RWPE1 (cell line): ENCODE measurements around the gene ACTL7B.

Source experiments
- CTCF ChIA-PET: fragments of 350-600 bp; sonication (Branson Sonifier 250); formaldehyde crosslinking; extraction: SDS; loops from one replicate; lab custom pipeline; 2021; lab: Yijun Ruan, JAX
- POLR2A ChIA-PET: fragments of 400-600 bp; formaldehyde crosslinking; extraction: SDS; loops from one replicate; lab custom pipeline; 2020; ENCODE audit warnings: antibody characterized with exemption; ENCODE audit not compliant: low non-redundant PET; lab: Yijun Ruan, JAX
- DNase-seq: peaks from one replicate; pipeline ENCODE4 v3.0.0; 2012; ENCODE audit warnings: low spot score
- H3K27ac ChIP-seq: fragments of 450-650 bp; 2 replicates; pipeline ENCODE4 v1.5.1; 2017
- TF ChIP-seq, protein P1 (sequence below): fragments of 450-650 bp; conservative IDR thresholded peaks from 2 replicates; pipeline ENCODE4 v1.5.1; 2017; ENCODE audit warnings: low read depth, mild to moderate bottlenecking

Gene ACTL7B

DNA sequence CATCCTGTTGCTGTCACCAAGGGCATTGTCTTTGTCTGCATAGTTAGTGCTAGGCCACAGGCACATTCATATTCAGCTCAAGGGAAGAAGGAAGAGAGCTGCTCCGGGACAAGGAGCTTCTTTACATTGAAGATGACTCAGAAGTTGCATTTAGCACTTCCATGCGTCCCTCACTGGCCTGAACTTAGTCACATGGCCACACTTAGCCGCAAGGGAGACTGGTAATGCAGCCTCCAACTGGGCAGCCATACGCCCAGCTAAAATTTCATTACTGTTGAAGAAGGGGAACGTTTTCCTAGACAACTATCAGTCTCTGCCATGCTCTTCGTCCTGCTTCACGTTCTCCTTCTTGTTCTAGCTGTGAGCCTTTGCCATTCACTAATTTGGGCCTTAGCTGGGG, 20.0 kb downstream of the ACTL7B start:
- CTCF ChIA-PET, result interaction anchor here (1.1 to 1.4 kb wide), 3 partner anchors 9 to 22 kb away, joined by 3 to 6 read pairs (median 4); no protein-coding TSS in a partner anchor
- no peak for DNase-seq
- H3K27ac ChIP-seq, result peak overlapping the region; percentile 93
- TF ChIP-seq, protein P1, sequence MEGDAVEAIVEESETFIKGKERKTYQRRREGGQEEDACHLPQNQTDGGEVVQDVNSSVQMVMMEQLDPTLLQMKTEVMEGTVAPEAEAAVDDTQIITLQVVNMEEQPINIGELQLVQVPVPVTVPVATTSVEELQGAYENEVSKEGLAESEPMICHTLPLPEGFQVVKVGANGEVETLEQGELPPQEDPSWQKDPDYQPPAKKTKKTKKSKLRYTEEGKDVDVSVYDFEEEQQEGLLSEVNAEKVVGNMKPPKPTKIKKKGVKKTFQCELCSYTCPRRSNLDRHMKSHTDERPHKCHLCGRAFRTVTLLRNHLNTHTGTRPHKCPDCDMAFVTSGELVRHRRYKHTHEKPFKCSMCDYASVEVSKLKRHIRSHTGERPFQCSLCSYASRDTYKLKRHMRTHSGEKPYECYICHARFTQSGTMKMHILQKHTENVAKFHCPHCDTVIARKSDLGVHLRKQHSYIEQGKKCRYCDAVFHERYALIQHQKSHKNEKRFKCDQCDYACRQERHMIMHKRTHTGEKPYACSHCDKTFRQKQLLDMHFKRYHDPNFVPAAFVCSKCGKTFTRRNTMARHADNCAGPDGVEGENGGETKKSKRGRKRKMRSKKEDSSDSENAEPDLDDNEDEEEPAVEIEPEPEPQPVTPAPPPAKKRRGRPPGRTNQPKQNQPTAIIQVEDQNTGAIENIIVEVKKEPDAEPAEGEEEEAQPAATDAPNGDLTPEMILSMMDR, result no peak
- POLR2A ChIA-PET, result interaction anchor here (0.6 kb wide), 1 partner anchor 373 kb away, joined by 3 read pairs; no protein-coding TSS in a partner anchor

- DNase-seq, result peak; percentile 85
- ChIA-PET CTCF (interaction anchor here (0.6 to 1.4 kb wide), 4 partner anchors 8 to 1240 kb away, joined by 3 to 6 read pairs (median 4); no protein-coding TSS in a partner anchor), POLR2A (no interaction called here)
- TF ChIP-seq, protein P1, result no peak
- no peak overlapping the region; the same call in 1 of the 2 replicates for H3K27ac ChIP-seq
Measured at GRCh38 chr9:108834959-108835665, 20.7 kb downstream of the ACTL7B start.

- POLR2A ChIA-PET, result no interaction called here
- TF ChIP-seq, protein P1, result no peak
- H3K27ac ChIP-seq, result no peak overlapping the region
- CTCF ChIA-PET, result interaction anchor here (1.0 kb wide), 1 partner anchor 591 kb away, joined by 3 read pairs; no protein-coding TSS in a partner anchor
- no peak for DNase-seq
Measured at GRCh38 chr9:108832179-108832500, 23.6 kb downstream of the ACTL7B start.

DNA sequence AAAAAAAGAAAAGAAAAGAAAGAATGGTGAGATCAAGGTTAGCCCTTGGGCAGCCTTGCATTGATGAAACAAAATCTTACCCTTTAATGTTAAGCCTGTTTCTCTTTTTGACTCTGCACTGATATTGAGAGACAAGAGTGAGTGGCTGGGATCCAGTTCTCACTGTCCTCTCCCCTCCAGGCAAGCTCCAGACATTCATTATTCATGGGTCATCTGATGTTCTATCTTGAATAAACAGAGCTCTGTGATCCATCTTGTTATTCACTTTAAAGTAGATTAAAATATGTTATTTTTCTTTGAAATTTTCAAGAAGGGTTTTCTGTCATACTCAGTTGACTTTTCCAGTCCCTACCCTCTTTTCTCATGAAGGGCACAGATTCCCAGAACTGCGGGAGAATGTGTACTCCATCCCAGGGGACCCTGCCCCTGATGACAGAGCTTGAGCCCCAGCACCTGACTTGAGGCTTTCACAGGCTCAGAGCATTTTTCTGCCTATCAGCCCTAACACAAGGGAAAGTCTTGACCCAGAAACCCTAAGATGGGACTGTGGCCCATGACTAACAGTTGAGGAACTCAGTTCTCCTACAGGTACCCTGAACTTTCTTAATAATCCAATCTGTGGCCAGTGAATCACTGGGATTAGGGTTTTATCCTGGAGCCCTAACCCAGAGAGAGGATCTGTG, 24.1 kb downstream of the ACTL7B start:
- no peak overlapping the region for H3K27ac ChIP-seq
- peak; percentile 80 for DNase-seq
- TF ChIP-seq, protein P1, result no peak
- ChIA-PET CTCF (interaction anchor here (0.7 to 1.0 kb wide), 2 partner anchors 591 to 716 kb away, joined by 3 read pairs; no protein-coding TSS in a partner anchor), POLR2A (no interaction called here)

GRCh38 chr9:108830272-108830671, 25.5 kb downstream of the ACTL7B start:
- TF ChIP-seq, protein P1, result no peak
- POLR2A ChIA-PET, result interaction anchor here (0.6 to 0.7 kb wide), 2 partner anchors 127 to 352 kb away, joined by 3 to 10 read pairs; no protein-coding TSS in a partner anchor
- no peak overlapping the region for H3K27ac ChIP-seq
- peak; percentile 57 for DNase-seq
- CTCF ChIA-PET, result interaction anchor here (0.6 kb wide), 3 partner anchors 38 to 1227 kb away, joined by 3 read pairs; no protein-coding TSS in a partner anchor

DNA sequence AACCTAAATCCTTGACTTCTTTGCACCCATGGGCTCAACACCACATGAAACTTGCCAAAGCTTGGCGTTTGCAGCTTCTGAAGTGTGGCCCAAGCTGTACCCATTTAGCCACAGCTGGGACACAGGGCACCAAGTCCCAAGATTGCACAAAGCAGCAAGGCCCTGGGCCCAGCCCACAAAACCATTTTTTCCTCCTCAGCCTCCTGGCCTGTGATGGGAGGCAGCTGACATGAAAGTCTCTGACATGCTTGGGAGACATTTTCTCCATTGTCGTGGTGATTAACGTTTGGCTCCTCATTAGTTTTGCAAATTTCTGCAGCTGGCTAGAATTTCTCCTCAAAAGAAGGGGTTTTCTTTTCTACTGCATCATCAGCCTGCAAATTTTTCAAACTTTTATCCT, 32.0 kb downstream of the ACTL7B start:
- CTCF ChIA-PET, result no interaction called here
- no peak overlapping the region for H3K27ac ChIP-seq
- DNase-seq, result no peak
- TF ChIP-seq, protein P1, result no peak
- POLR2A ChIA-PET, result no interaction called here
